Measurements from ENCODE around the gene EXT2.

The EXT2 gene

DNA sequence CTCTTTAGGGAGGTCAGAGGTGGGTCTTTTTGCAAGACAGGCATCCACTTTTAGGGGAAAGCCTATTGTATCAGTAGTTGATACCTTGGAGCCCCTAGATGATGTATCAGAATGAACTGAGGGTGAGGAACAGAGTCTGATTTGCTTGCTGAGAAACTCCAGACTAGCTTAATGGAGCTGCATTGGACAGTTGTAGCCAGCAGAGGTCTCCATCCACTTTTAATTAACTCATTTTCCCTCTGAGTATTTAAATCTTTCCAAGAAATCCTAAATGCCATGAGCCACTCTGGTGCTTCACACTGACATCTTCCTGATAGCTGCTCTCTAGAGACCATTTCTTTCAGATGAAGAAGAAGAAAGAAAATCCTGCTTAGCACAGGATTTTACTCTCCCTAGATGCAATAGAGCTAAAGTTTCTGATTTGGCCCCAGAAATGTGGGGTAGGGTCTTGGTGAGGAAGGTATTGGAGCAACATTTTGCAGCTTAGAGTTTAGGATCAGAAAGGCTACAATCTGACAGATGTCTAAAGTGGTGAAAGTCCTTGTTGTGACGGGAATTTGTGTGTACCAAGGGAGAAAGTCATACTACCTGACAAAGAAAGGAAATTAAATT lies 38.0 kb downstream of the EXT2 start:
- Histone ChIP-seq H3K9me3 (ENCODE audit: control insufficient read depth in 2 of 2, low read length in 2 of 2) (no peaks in the 10 kb centered on the region), H3K36me3 (ENCODE audit: control insufficient read depth in 2 of 2, insufficient read depth in 2 of 2, low read length in 2 of 2) (peaks cover 22 to 38% of the 10 kb centered on the region in 2 donors), H3K27me3 (ENCODE audit: control insufficient read depth in 1 of 2, insufficient read depth in 2 of 2, low read length in 2 of 2) (no peaks in the 10 kb centered on the region), H3K9ac (ENCODE audit: low read length in 2 of 2) (no peak overlapping the region), H3K27ac (ENCODE audit: low read length) (no peak overlapping the region), H3K4me3 (ENCODE audit: low read length in 2 of 2) (no peak overlapping the region), H3K4me1 (ENCODE audit: control insufficient read depth, insufficient read depth, low read length) (no peaks in the 10 kb centered on the region)

DNA sequence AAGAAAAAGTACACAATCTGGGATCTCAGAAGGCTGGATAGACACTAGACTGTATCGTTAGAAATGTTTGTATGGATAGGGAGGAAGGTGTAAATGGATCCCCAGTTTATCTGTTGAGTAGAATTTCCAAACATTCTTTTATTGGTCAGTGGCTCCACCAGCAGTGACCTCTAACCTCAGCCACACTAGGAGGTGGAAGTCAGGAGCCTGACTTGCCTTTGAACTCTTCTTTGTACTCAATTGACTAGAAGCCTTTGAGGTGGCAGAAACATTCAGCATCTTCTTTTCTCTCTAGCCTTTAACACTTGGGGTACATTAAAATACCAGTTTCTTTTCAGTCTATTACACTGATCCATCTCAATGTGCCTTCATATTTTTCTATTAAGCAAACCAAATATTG lies 39.1 kb downstream of the EXT2 start:
- no peaks in the 10 kb centered on the region for H3K27me3 ChIP-seq (ENCODE audit: control insufficient read depth in 1 of 2, insufficient read depth in 2 of 2, low read length in 2 of 2)
- H3K9ac ChIP-seq (ENCODE audit: low read length in 2 of 2) = no peak overlapping the region
- peaks cover 15 to 29% of the 10 kb centered on the region in 2 donors for H3K36me3 ChIP-seq (ENCODE audit: control insufficient read depth in 2 of 2, insufficient read depth in 2 of 2, low read length in 2 of 2)
- H3K4me3 ChIP-seq (ENCODE audit: low read length in 2 of 2) = no peak overlapping the region
- no peaks in the 10 kb centered on the region for H3K9me3 ChIP-seq (ENCODE audit: control insufficient read depth in 2 of 2, low read length in 2 of 2)
- no peak overlapping the region for H3K27ac ChIP-seq (ENCODE audit: low read length)
- no peaks in the 10 kb centered on the region for H3K4me1 ChIP-seq (ENCODE audit: control insufficient read depth, insufficient read depth, low read length)

- H3K27me3 ChIP-seq (ENCODE audit: control insufficient read depth in 1 of 2, insufficient read depth in 2 of 2, low read length in 2 of 2) = no peaks in the 10 kb centered on the region
- no peak overlapping the region for H3K4me3 ChIP-seq (ENCODE audit: low read length in 2 of 2)
- no peak overlapping the region for H3K9ac ChIP-seq (ENCODE audit: low read length in 2 of 2)
- H3K27ac ChIP-seq (ENCODE audit: low read length) = no peak overlapping the region
- no peaks in the 10 kb centered on the region for H3K4me1 ChIP-seq (ENCODE audit: control insufficient read depth, insufficient read depth, low read length)
- H3K36me3 ChIP-seq (ENCODE audit: control insufficient read depth in 2 of 2, insufficient read depth in 2 of 2, low read length in 2 of 2) = peaks cover 4 to 17% of the 10 kb centered on the region in 2 donors
- no peaks in the 10 kb centered on the region for H3K9me3 ChIP-seq (ENCODE audit: control insufficient read depth in 2 of 2, low read length in 2 of 2)
These were observed 40.9 kb downstream of the EXT2 start for GRCh38 chr11:44136176-44136945.

DNA sequence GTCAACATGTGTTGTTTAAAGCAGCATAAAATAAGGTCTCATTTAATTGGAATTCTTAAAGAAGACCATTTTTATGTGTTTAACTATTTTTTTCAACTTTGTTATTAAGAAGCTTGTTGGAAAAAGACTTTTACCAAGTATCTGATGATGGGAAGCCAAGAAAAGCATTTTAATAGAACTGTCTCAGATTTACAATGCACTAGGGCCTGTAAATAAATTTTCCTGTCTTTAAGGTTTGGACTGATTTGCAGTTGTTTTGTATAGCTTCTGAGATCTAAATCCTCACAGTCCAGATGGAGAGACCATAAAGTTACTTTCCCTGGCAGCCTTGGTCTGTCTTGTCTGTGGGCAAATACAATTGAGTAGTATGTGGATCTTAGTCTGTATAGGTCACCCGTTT lies 41.6 kb downstream of the EXT2 start:
- Histone ChIP-seq H3K4me1 (ENCODE audit: control insufficient read depth, insufficient read depth, low read length) (no peaks in the 10 kb centered on the region), H3K4me3 (ENCODE audit: low read length in 2 of 2) (no peak overlapping the region), H3K27me3 (ENCODE audit: control insufficient read depth in 1 of 2, insufficient read depth in 2 of 2, low read length in 2 of 2) (no peaks in the 10 kb centered on the region), H3K27ac (ENCODE audit: low read length) (no peak overlapping the region), H3K9me3 (ENCODE audit: control insufficient read depth in 2 of 2, low read length in 2 of 2) (no peaks in the 10 kb centered on the region), H3K9ac (ENCODE audit: low read length in 2 of 2) (no peak overlapping the region), H3K36me3 (ENCODE audit: control insufficient read depth in 2 of 2, insufficient read depth in 2 of 2, low read length in 2 of 2) (peaks cover 4 to 15% of the 10 kb centered on the region in 2 donors)

GRCh38 chr11:44138286-44138685 lies 42.8 kb downstream of the EXT2 start:
- no peak overlapping the region for H3K27ac ChIP-seq (ENCODE audit: low read length)
- H3K36me3 ChIP-seq (ENCODE audit: control insufficient read depth in 2 of 2, insufficient read depth in 2 of 2, low read length in 2 of 2) = peaks cover 2 to 7% of the 10 kb centered on the region in 2 donors
- H3K27me3 ChIP-seq (ENCODE audit: control insufficient read depth in 1 of 2, insufficient read depth in 2 of 2, low read length in 2 of 2) = no peaks in the 10 kb centered on the region
- no peaks in the 10 kb centered on the region for H3K4me1 ChIP-seq (ENCODE audit: control insufficient read depth, insufficient read depth, low read length)
- no peak overlapping the region for H3K9ac ChIP-seq (ENCODE audit: low read length in 2 of 2)
- no peak overlapping the region for H3K4me3 ChIP-seq (ENCODE audit: low read length in 2 of 2)
- no peaks in the 10 kb centered on the region for H3K9me3 ChIP-seq (ENCODE audit: control insufficient read depth in 2 of 2, low read length in 2 of 2)

DNA sequence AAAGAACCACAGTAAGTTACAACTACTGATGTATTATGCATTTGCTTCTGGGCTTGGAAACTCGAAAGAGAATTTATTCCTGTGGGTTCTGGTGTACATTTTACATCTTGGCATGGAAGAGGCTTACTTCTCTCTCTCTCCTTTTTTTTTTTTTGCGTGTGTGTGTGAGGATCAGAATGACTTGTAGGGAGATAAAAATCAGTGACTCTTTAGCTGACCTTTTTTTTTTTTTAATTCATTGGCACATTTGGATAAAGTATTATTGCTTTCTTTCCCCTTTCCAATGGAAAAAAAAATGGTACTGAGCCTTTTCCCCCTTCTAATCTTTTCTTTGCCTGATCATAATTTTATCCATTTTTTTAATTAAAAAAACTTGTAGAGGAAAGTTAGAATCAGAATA lies 43.5 kb downstream of the EXT2 start:
- H3K4me1 ChIP-seq (ENCODE audit: control insufficient read depth, insufficient read depth, low read length) = no peaks in the 10 kb centered on the region
- H3K9ac ChIP-seq (ENCODE audit: low read length in 2 of 2) = no peak overlapping the region
- H3K4me3 ChIP-seq (ENCODE audit: low read length in 2 of 2) = no peak overlapping the region
- no peaks in the 10 kb centered on the region for H3K9me3 ChIP-seq (ENCODE audit: control insufficient read depth in 2 of 2, low read length in 2 of 2)
- no peak overlapping the region for H3K27ac ChIP-seq (ENCODE audit: low read length)
- peaks cover 2 to 7% of the 10 kb centered on the region in 2 donors for H3K36me3 ChIP-seq (ENCODE audit: control insufficient read depth in 2 of 2, insufficient read depth in 2 of 2, low read length in 2 of 2)
- H3K27me3 ChIP-seq (ENCODE audit: control insufficient read depth in 1 of 2, insufficient read depth in 2 of 2, low read length in 2 of 2) = no peaks in the 10 kb centered on the region

GRCh38 chr11:44139565-44140330 lies 44.3 kb downstream of the EXT2 start:
- no peak overlapping the region for H3K9ac ChIP-seq (ENCODE audit: low read length in 2 of 2)
- no peak overlapping the region for H3K27ac ChIP-seq (ENCODE audit: low read length)
- H3K36me3 ChIP-seq (ENCODE audit: control insufficient read depth in 2 of 2, insufficient read depth in 2 of 2, low read length in 2 of 2) = peaks cover 6 to 12% of the 10 kb centered on the region in 2 donors

DNA sequence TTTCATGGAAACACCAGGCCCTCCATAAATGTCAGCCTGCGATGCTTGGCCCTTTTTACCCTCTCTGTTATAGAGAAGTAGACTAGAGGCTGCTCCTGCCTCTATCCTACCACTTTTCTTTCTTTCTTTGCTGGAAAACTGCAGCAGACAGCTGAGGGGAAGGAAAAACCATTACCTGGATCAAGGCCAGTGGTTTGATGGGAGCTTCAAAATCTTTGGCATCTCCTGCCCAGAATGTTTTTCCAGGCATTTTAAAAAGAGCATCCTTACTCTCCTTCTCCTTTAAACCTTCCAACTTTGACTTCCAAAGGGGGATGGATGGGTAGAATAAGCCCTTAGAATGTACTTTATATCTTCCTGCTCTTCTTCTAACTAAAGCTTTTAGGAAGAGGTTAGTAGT lies 44.9 kb downstream of the EXT2 start:
- no peaks in the 10 kb centered on the region for H3K27me3 ChIP-seq (ENCODE audit: control insufficient read depth in 1 of 2, insufficient read depth in 2 of 2, low read length in 2 of 2)
- no peak overlapping the region for H3K9ac ChIP-seq (ENCODE audit: low read length in 2 of 2)
- H3K4me1 ChIP-seq (ENCODE audit: control insufficient read depth, insufficient read depth, low read length) = peaks cover 3% of the 10 kb centered on the region
- no peaks in the 10 kb centered on the region for H3K9me3 ChIP-seq (ENCODE audit: control insufficient read depth in 2 of 2, low read length in 2 of 2)
- H3K4me3 ChIP-seq (ENCODE audit: low read length in 2 of 2) = no peak overlapping the region
- H3K27ac ChIP-seq (ENCODE audit: low read length) = no peak overlapping the region
- H3K36me3 ChIP-seq (ENCODE audit: control insufficient read depth in 2 of 2, insufficient read depth in 2 of 2, low read length in 2 of 2) = peaks cover 6 to 11% of the 10 kb centered on the region in 2 donors

More at GRCh38 chr11:44139565-44140330, 44.3 kb downstream of the EXT2 start:
- peaks cover 3% of the 10 kb centered on the region for H3K4me1 ChIP-seq (ENCODE audit: control insufficient read depth, insufficient read depth, low read length)
- no peaks in the 10 kb centered on the region for H3K27me3 ChIP-seq (ENCODE audit: control insufficient read depth in 1 of 2, insufficient read depth in 2 of 2, low read length in 2 of 2)
- H3K9me3 ChIP-seq (ENCODE audit: control insufficient read depth in 2 of 2, low read length in 2 of 2) = no peaks in the 10 kb centered on the region
- H3K4me3 ChIP-seq (ENCODE audit: low read length in 2 of 2) = no peak overlapping the region

- Histone ChIP-seq H3K4me3 (ENCODE audit: low read length in 2 of 2) (no peak overlapping the region), H3K36me3 (ENCODE audit: control insufficient read depth in 2 of 2, insufficient read depth in 2 of 2, low read length in 2 of 2) (peaks cover 6 to 11% of the 10 kb centered on the region in 2 donors), H3K27ac (ENCODE audit: low read length) (no peak overlapping the region), H3K9ac (ENCODE audit: low read length in 2 of 2) (no peak overlapping the region), H3K27me3 (ENCODE audit: control insufficient read depth in 1 of 2, insufficient read depth in 2 of 2, low read length in 2 of 2) (no peaks in the 10 kb centered on the region), H3K4me1 (ENCODE audit: control insufficient read depth, insufficient read depth, low read length) (peaks cover 3% of the 10 kb centered on the region), H3K9me3 (ENCODE audit: control insufficient read depth in 2 of 2, low read length in 2 of 2) (no peaks in the 10 kb centered on the region)
These were observed 45.3 kb downstream of the EXT2 start for GRCh38 chr11:44140805-44141204.

DNA sequence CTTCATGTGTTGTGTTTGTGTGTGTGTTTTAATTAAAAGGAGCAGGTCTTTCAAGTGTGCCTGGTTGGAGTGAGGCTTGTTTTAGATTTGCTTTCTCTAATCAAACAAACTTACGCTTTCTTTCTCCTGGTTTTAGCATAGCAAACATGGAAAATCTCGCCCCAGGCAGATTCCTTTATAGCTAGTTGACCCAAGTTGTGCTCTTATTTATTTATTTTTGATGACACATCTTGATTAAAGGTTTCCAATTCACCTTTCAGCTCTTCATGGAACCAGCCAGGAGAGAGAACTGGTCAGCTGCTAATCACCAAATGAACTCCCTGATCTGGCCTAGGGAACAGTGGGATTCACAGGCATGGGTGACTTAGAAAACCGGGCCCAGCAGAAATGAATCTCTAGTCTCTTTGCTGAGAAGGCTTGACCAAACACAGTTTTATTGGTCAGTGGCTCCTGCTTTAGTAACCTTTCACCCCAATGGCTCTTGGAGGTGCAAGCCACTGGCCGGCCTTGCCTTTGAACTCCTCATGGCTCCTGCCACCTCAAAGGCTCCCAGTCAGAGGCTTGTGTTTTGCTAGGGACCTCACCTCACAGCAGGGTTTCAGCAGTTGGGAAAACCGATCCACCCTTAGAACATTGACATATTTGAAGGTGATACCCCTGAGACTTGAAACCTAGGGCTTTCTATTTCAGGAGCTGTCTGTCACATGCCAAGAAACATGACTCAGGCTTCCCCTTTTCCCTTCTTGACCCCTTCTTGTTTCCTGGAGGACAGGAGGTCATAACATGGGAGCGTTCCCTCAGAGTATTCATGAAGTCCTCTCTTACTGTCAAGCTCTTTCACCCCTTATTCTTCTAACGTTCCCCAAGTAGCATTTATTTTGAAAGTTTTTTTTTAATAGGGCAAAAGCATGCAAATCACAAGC lies 48.8 kb downstream of the EXT2 start:
- Histone ChIP-seq H3K4me1 (ENCODE audit: control insufficient read depth, insufficient read depth, low read length) (peaks cover 3% of the 10 kb centered on the region), H3K36me3 (ENCODE audit: control insufficient read depth in 2 of 2, insufficient read depth in 2 of 2, low read length in 2 of 2) (peaks cover 14 to 18% of the 10 kb centered on the region in 2 donors), H3K9ac (ENCODE audit: low read length in 2 of 2) (no peak overlapping the region), H3K27ac (ENCODE audit: low read length) (no peak overlapping the region), H3K9me3 (ENCODE audit: control insufficient read depth in 2 of 2, low read length in 2 of 2) (no peaks in the 10 kb centered on the region), H3K4me3 (ENCODE audit: low read length in 2 of 2) (no peak overlapping the region), H3K27me3 (ENCODE audit: control insufficient read depth in 1 of 2, insufficient read depth in 2 of 2, low read length in 2 of 2) (no peaks in the 10 kb centered on the region)

Data from stomach smooth muscle (tissue), 2 donors.